Measurements from ENCODE around the gene ZFYVE9.

The ZFYVE9 gene

DNA sequence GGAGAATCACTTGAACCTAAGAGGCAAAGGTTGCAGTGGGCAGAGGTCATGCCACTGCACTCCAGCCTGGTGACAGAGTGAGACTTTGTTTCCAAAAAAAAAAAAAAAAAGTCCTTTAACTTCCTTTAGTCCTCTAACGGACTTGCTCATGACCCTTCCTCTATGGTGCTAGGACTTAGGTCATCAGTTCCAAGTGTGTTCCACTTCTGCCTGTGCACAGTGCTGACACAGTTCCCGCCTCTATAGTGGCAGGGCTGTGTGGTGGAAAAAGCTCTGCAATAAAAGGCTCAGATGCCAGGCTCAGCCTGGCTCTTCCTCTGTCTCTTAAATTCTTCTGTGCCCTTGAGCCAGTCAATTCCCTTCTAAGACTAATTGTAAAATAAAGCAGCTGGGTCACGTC, 202.1 kb downstream of the ZFYVE9 start:
- peaks cover 22% of the 10 kb centered on the region for H3K36me3 ChIP-seq (ENCODE audit: control insufficient read depth, insufficient read depth, low read length)
- H3K4me3 ChIP-seq (ENCODE audit: low read depth, low read length) = no peak overlapping the region
- H3K9ac ChIP-seq (ENCODE audit: low read length) = no peak overlapping the region
- no peak overlapping the region for H3K27ac ChIP-seq (ENCODE audit: low read depth, low read length)
- no peaks in the 10 kb centered on the region for H3K27me3 ChIP-seq (ENCODE audit: control insufficient read depth, insufficient read depth, low read length)
- no peaks in the 10 kb centered on the region for H3K4me1 ChIP-seq (ENCODE audit: control insufficient read depth, insufficient read depth, low read length)
- no peaks in the 10 kb centered on the region for H3K9me3 ChIP-seq (ENCODE audit: control insufficient read depth, insufficient read depth, low read depth, low read length)

DNA sequence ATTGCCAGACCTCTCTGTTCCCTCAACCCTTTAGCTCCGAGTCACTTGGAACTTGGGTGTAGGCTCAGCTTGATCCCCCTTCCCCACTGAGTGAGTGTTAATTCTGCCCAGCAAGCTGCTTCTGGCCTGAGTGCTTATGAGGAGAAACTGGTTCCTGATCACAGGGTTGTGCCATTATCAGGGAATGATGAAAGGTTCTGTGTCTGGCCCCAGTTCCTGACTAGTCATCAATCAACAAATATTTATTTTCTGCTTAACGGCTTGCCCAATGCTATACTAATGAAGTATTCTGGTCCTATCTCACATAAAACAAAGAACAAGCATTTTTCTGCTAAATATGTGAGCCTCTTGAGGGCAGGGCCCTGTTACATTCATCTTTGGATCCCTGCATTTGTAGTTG, 203.4 kb downstream of the ZFYVE9 start:
- no peak overlapping the region for H3K4me3 ChIP-seq (ENCODE audit: low read depth, low read length)
- H3K9me3 ChIP-seq (ENCODE audit: control insufficient read depth, insufficient read depth, low read depth, low read length) = no peaks in the 10 kb centered on the region
- H3K27me3 ChIP-seq (ENCODE audit: control insufficient read depth, insufficient read depth, low read length) = no peaks in the 10 kb centered on the region
- no peak overlapping the region for H3K9ac ChIP-seq (ENCODE audit: low read length)
- no peak overlapping the region for H3K27ac ChIP-seq (ENCODE audit: low read depth, low read length)
- no peaks in the 10 kb centered on the region for H3K4me1 ChIP-seq (ENCODE audit: control insufficient read depth, insufficient read depth, low read length)
- peaks cover 17% of the 10 kb centered on the region for H3K36me3 ChIP-seq (ENCODE audit: control insufficient read depth, insufficient read depth, low read length)

DNA sequence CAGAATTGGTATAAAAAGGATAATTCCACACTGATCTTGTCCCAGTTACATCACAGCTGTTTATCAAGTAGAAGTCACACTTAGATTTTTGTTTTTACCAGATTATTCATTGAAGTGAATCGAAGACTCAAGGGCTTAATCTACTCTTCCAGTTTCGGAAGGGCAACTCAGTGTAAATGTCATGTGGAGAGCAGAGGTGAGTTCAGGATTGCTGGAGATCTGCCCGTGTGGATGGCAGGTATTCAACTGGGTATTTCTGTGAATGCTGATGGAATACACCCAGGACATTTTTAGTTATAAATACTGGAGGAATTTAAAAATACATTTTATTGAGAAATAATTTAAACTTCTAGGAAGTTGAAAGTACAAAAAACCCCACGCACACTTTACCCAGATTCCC, 204.8 kb downstream of the ZFYVE9 start:
- H3K4me1 ChIP-seq (ENCODE audit: control insufficient read depth, insufficient read depth, low read length) = peaks cover 11% of the 10 kb centered on the region
- H3K27ac ChIP-seq (ENCODE audit: low read depth, low read length) = no peak overlapping the region
- H3K9me3 ChIP-seq (ENCODE audit: control insufficient read depth, insufficient read depth, low read depth, low read length) = no peaks in the 10 kb centered on the region
- no peaks in the 10 kb centered on the region for H3K27me3 ChIP-seq (ENCODE audit: control insufficient read depth, insufficient read depth, low read length)
- no peak overlapping the region for H3K9ac ChIP-seq (ENCODE audit: low read length)
- H3K4me3 ChIP-seq (ENCODE audit: low read depth, low read length) = no peak overlapping the region
- H3K36me3 ChIP-seq (ENCODE audit: control insufficient read depth, insufficient read depth, low read length) = peaks cover 16% of the 10 kb centered on the region

DNA sequence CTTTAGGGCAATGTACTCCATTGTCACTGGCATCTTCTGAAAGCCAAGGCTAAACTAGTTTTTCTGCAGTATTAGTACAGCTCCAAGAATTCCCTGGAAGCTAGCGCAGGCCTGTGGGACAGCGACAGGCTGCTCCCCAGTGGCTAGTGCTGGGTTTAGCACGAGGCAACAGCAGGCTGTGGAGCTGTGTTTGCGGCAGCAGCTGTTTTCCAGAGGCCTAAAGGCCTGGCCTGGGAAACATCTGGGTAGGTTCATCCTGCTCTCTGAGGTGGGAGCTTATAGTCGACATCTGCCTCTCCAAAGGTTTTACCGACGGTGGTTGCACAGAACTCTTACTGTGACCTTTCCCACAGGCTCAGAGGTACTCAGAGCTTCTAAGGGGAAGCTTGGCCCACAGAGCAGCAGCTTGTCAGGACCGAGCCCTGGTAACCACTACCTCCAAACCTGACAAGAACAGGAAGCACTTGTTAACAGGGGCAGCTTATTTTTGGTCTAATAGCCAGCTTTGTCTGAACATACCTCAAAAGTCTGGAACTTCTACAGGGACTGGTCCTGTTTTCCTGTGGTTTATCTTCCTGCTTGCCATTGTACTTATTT, 206.9 kb downstream of the ZFYVE9 start:
- H3K36me3 ChIP-seq (ENCODE audit: control insufficient read depth, insufficient read depth, low read length) = peaks cover 33% of the 10 kb centered on the region
- H3K27ac ChIP-seq (ENCODE audit: low read depth, low read length) = no peak overlapping the region
- H3K4me3 ChIP-seq (ENCODE audit: low read depth, low read length) = no peak overlapping the region
- no peaks in the 10 kb centered on the region for H3K9me3 ChIP-seq (ENCODE audit: control insufficient read depth, insufficient read depth, low read depth, low read length)
- peaks cover 15% of the 10 kb centered on the region for H3K4me1 ChIP-seq (ENCODE audit: control insufficient read depth, insufficient read depth, low read length)
- H3K9ac ChIP-seq (ENCODE audit: low read length) = no peak overlapping the region
- H3K27me3 ChIP-seq (ENCODE audit: control insufficient read depth, insufficient read depth, low read length) = no peaks in the 10 kb centered on the region

DNA sequence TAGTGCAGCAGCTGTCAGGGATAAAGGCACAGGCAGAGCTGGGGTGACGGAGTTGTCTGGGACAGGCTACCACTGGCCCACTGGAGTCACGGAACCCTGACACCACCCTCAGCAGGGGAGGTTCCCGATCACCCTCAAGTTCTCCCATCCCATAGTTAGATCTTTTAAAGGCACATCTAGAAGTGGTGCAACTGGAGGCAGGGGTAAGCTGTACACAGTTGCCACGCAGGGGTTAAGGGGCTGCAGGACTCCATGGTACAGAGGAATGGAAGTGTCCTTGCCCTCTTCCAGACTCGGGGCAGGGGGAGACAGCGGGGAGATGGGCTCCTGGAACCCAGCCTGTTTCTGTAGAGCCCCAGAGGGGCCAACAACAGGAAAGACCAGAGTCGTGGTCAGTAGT, 210.8 kb downstream of the ZFYVE9 start:
- Histone ChIP-seq H3K9ac (ENCODE audit: low read length) (no peak overlapping the region), H3K27me3 (ENCODE audit: control insufficient read depth, insufficient read depth, low read length) (no peaks in the 10 kb centered on the region), H3K4me3 (ENCODE audit: low read depth, low read length) (no peak overlapping the region), H3K27ac (ENCODE audit: low read depth, low read length) (no peak overlapping the region), H3K9me3 (ENCODE audit: control insufficient read depth, insufficient read depth, low read depth, low read length) (no peaks in the 10 kb centered on the region), H3K36me3 (ENCODE audit: control insufficient read depth, insufficient read depth, low read length) (peaks cover 59% of the 10 kb centered on the region), H3K4me1 (ENCODE audit: control insufficient read depth, insufficient read depth, low read length) (peaks cover 15% of the 10 kb centered on the region)

DNA sequence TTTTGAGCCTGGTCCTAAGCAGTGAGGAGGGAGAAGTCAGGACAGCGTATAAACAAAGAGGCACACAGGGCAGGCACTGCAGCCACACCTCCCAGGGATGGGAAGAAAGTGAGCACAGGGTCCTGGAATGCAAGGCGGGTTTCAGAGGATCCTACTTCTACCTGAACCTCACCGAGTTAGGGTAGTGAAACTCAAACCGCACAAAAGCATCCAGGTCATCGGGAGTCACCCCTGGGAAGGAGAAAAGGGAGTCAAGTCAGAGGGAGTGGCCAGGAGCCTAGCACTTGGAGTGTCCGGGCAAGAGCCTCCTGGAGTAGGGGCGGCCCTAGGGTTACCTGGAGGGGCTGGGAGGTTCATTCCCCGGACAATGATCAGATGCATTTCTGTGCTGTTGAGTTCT, 213.5 kb downstream of the ZFYVE9 start:
- Histone ChIP-seq H3K4me1 (ENCODE audit: control insufficient read depth, insufficient read depth, low read length) (peaks cover 13% of the 10 kb centered on the region), H3K36me3 (ENCODE audit: control insufficient read depth, insufficient read depth, low read length) (peaks cover 86% of the 10 kb centered on the region), H3K9ac (ENCODE audit: low read length) (no peak overlapping the region), H3K27ac (ENCODE audit: low read depth, low read length) (no peak overlapping the region), H3K9me3 (ENCODE audit: control insufficient read depth, insufficient read depth, low read depth, low read length) (no peaks in the 10 kb centered on the region), H3K27me3 (ENCODE audit: control insufficient read depth, insufficient read depth, low read length) (no peaks in the 10 kb centered on the region), H3K4me3 (ENCODE audit: low read depth, low read length) (no peak overlapping the region)

DNA sequence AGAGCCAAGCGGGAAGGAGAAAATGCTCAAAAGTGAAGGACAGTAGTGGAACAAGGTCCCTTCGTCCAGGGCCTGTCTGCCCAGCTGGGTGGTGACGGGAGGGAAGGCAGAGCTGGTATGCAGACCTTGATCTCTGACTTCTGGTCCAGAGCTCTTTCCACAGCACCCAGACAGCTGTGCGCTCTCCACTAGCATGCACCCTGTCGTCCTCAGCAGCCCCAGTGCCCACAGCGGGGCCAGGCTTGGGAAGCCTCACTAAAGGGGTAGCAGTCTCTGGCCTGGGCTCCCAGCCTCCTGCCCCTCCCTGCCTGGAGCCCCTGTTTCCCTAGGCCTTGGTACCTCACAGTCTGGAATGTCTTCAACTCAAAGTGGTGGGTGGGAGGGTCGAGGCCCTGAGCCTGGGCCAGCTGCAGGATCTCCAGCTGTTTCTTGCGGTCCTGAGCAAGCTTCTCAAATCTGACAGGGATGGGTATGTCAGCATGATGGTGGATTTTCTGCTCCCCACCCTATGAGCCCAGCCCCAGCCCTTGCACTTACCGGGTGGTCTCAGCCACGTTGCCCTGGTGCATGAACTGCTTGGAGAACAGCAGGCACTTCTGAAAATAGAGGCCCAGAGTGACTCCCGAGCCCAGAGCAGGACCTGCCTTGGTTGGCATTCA, 214.1 kb downstream of the ZFYVE9 start:
- H3K36me3 ChIP-seq (ENCODE audit: control insufficient read depth, insufficient read depth, low read length) = peaks cover 91% of the 10 kb centered on the region
- H3K4me1 ChIP-seq (ENCODE audit: control insufficient read depth, insufficient read depth, low read length) = peaks cover 8% of the 10 kb centered on the region
- no peaks in the 10 kb centered on the region for H3K9me3 ChIP-seq (ENCODE audit: control insufficient read depth, insufficient read depth, low read depth, low read length)
- no peak overlapping the region for H3K4me3 ChIP-seq (ENCODE audit: low read depth, low read length)
- H3K27me3 ChIP-seq (ENCODE audit: control insufficient read depth, insufficient read depth, low read length) = no peaks in the 10 kb centered on the region
- no peak overlapping the region for H3K27ac ChIP-seq (ENCODE audit: low read depth, low read length)
- no peak overlapping the region for H3K9ac ChIP-seq (ENCODE audit: low read length)

DNA sequence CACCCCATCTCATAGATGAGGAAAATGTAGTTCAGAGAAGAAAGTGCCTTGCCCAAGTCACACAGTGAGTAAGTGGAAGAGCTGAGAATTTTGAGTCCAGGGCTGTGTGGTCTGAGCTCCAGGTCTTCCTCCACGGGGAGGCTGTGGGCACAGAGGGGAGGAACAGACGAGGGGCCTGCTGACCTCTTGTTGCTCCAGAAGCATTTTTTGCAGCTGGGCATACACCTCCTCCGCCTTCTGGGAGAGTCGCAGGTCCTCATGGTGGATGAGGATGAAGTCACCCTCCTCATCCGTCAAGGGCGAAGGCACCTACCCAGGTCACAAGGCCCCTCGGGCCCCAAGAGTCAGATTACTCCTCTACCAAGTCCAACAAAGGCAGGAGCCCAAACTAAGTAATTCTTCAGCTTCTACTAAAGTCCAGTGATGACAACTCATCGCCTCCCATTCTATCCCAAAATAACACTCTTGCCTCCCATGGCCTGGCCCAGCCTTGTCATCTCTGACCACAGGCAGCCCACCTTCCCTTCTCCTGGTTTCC, 215.0 kb downstream of the ZFYVE9 start:
- Histone ChIP-seq H3K27me3 (ENCODE audit: control insufficient read depth, insufficient read depth, low read length) (no peaks in the 10 kb centered on the region), H3K9ac (ENCODE audit: low read length) (no peak overlapping the region), H3K9me3 (ENCODE audit: control insufficient read depth, insufficient read depth, low read depth, low read length) (no peaks in the 10 kb centered on the region), H3K27ac (ENCODE audit: low read depth, low read length) (no peak overlapping the region), H3K4me1 (ENCODE audit: control insufficient read depth, insufficient read depth, low read length) (0 out of 2 replicates have a peak, but pooled peaks cover 2% of the 10 kb centered on the region), H3K36me3 (ENCODE audit: control insufficient read depth, insufficient read depth, low read length) (peaks cover 99% of the 10 kb centered on the region), H3K4me3 (ENCODE audit: low read depth, low read length) (no peak overlapping the region)

DNA sequence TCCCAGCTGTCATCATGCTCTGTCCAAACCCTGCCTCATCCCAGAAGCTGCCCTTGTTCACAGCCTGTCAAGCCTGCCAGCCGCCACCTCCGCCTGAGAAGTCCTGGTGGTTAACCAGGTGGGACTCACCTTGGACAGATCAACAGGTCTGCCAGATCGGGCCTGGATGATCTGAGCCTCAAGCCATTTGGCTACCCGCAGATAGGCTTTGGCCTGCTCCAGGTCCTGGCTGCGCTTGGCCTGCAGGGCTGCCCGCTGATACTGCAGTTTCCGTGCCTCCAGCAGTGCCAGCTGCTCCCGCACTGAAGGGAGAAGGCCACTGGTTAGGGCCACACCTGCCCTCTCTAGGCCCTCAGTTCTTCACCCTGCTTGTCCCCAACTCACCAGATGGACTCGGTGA, 215.5 kb downstream of the ZFYVE9 start:
- peaks cover 100% of the 10 kb centered on the region for H3K36me3 ChIP-seq (ENCODE audit: control insufficient read depth, insufficient read depth, low read length)
- no peaks in the 10 kb centered on the region for H3K4me1 ChIP-seq (ENCODE audit: control insufficient read depth, insufficient read depth, low read length)
- H3K27ac ChIP-seq (ENCODE audit: low read depth, low read length) = no peak overlapping the region
- H3K9ac ChIP-seq (ENCODE audit: low read length) = no peak overlapping the region
- no peaks in the 10 kb centered on the region for H3K27me3 ChIP-seq (ENCODE audit: control insufficient read depth, insufficient read depth, low read length)
- no peaks in the 10 kb centered on the region for H3K9me3 ChIP-seq (ENCODE audit: control insufficient read depth, insufficient read depth, low read depth, low read length)
- no peak overlapping the region for H3K4me3 ChIP-seq (ENCODE audit: low read depth, low read length)

DNA sequence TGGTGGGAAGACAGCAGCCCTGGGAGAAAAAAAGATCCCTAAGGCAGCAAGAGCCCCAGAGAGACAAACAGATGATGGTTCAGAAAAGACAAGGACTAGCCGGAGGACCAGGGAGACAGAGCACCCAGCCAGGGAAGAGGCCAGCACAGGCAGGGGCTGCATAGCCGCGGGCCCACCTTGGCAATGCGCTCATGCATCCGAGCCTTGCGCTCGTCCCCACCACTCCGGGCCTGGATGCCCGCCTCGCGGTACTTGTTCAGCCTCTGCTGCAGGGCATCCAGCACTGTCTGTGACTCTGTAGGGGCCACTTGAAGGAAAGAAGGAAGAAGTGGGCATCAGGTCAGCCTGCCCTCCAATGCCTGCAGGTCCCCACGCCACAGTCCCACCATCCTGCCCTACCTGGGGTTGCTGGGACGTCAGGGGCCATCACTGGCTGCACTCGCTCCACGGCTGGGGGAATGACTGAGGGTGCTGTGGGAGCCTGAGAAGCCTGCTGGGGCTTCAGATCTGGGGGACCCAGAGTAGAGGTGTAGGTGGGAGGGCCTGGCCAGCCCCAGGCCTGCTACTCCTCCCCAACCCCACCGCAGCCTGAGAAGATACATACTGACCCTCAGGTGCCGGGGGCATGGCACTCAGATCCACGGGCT, 217.1 kb downstream of the ZFYVE9 start:
- Histone ChIP-seq H3K36me3 (ENCODE audit: control insufficient read depth, insufficient read depth, low read length) (peaks cover 91% of the 10 kb centered on the region), H3K9me3 (ENCODE audit: control insufficient read depth, insufficient read depth, low read depth, low read length) (no peaks in the 10 kb centered on the region), H3K4me1 (ENCODE audit: control insufficient read depth, insufficient read depth, low read length) (no peaks in the 10 kb centered on the region)

More for the DNA sequence above, 217.1 kb downstream of the ZFYVE9 start:
- Histone ChIP-seq H3K27me3 (ENCODE audit: control insufficient read depth, insufficient read depth, low read length) (no peaks in the 10 kb centered on the region), H3K4me3 (ENCODE audit: low read depth, low read length) (no peak overlapping the region), H3K9ac (ENCODE audit: low read length) (no peak overlapping the region), H3K27ac (ENCODE audit: low read depth, low read length) (no peak overlapping the region)

Data from HUES6 (cell line).